Prostate gland (tissue), 2 donors: ENCODE results near the gene CFAP99. TPM values are rescaled to one million over a fixed set of nuclear protein-coding genes. Genes with fewer than 3 reads are reported as not detected.

Source experiments
- DNase-seq: peaks from one replicate; pipeline ENCODE4 v3.0.0-alpha.2; 2019; ENCODE audit warnings: low spot score
- H3K27ac ChIP-seq, 2 donors: fragments of 200-600 bp; sonication (generic); 2 replicates each; pipeline ENCODE4 v1.5.1; 2017 to 2019
- H3K27me3 ChIP-seq: fragments of 200-600 bp; sonication (generic); replicated peaks from 2 replicates; pipeline ENCODE4 v1.5.1; 2019; ENCODE audit not compliant: insufficient read depth
- H3K36me3 ChIP-seq, 2 donors: fragments of 200-600 bp; sonication (generic); 1 replicate in 1 of 2; 2 replicates in 1 of 2; pipeline versions ENCODE4 v1.5.1 to v1.8.1; 2017 to 2019
- H3K4me1 ChIP-seq: fragments of 200-600 bp; sonication (generic); replicated peaks from 2 replicates; pipeline ENCODE4 v1.5.1; 2019
- H3K4me3 ChIP-seq, 2 donors: fragments of 200-600 bp; sonication (generic); 2 replicates each; pipeline ENCODE4 v1.5.1; 2017 to 2019
- H3K9me3 ChIP-seq: fragments of 200-600 bp; sonication (generic); 2 replicates; pipeline ENCODE4 v1.5.1; 2017
- CTCF ChIP-seq, 4 experiments: fragments of 200-600 bp in 2 of 4; fragments of 450-650 bp in 2 of 4; sonication (generic) in 2 of 4; IDR thresholded peaks; 1 replicate in 3 of 4; 2 replicates in 1 of 4; pipeline ENCODE4 v1.5.1; 2016 to 2019; ENCODE audit warnings: antibody characterized with exemption in 4 of 4, mild to moderate bottlenecking in 2 of 4, moderate library complexity in 2 of 4
- POLR2A ChIP-seq: fragments of 450-650 bp; IDR thresholded peaks from one replicate; pipeline ENCODE4 v1.6.1; 2016; ENCODE audit warnings: antibody characterized with exemption, mild to moderate bottlenecking
- POLR2AphosphoS5 ChIP-seq: sonication (generic); formaldehyde crosslinking; IDR thresholded peaks from one replicate; pipeline ENCODE4 v1.6.1; 2017; ENCODE audit warnings: antibody characterized with exemption
- WGBS: methylation state at CpG from one replicate; pipeline ENCODE4 v1.1.5; 2018; 5-methylcytosine and 5-hydroxymethylcytosine counted together
- intact Hi-C: fragments of 100-400 bp; cut with DNase I; formaldehyde crosslinking; loops from one replicate; pipeline ENCODE4 v1.14.2; 2022
- total RNA-seq, 2 donors: library from RNA; depleted of rRNA; stranded (reverse); fragments of >200 nt; gene quantifications; one replicate each; pipeline ENCODE4 v1.1.0, GENCODE V29; 2016

The CFAP99 gene
- total RNA-seq, 2 donors from 2014 or later, result 0.18 to 7.4 TPM

DNA sequence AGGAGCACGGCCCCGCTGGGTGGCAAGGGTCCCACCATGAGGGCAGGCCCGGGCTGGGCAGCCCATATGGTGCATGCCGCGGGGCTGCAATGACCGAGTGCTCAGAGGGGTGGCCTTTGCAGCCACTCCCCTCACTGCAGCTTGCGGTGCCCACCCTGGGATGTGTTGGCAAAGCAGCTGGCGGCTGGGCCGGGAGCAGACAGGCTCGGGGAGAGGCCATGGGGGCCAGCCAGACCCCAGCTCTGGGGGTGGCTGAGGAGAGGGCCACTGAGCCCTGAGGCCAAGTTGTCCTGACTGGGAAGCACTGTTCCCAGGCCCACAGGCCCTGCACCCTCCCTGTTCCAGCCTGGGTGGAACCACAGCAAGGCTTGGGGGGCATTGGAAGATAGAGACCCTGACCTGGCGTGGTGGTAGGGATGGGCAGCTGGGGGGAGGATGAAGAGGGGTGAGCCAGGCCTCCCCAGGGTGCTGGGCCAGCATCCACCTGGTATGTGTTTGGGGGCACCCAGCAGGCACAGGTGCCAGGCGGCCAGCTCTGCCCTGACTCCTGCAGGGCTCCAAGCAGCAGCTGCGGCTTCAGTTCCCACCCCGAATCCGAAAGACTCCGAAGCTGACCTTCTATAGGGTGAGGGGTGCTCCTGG, 31.8 kb downstream of the CFAP99 start:
- TF ChIP-seq POLR2AphosphoS5 (no peak), POLR2A (no peak), CTCF (IDR thresholded peaks at IDR 0.05) (no peak)
- Histone ChIP-seq H3K27ac (no peak overlapping the region), H3K9me3 (no peaks in the 10 kb centered on the region), H3K27me3 (no peaks in the 10 kb centered on the region), H3K36me3 (no peaks in the 10 kb centered on the region), H3K4me1 (no peaks in the 10 kb centered on the region), H3K4me3 (no peak overlapping the region)
- WGBS, result 78% methylated on average over 16 of the region's 16 CpGs
- no peak for DNase-seq
- intact Hi-C loops, result no loop called here

GRCh38 chr4:2451036-2451520, 32.3 kb downstream of the CFAP99 start:
- no peaks in the 10 kb centered on the region for H3K36me3 ChIP-seq
- no peak overlapping the region for H3K4me3 ChIP-seq
- intact Hi-C loops, result no loop called here
- DNase-seq, result no peak
- no peaks in the 10 kb centered on the region for H3K27me3 ChIP-seq
- H3K9me3 ChIP-seq, result no peaks in the 10 kb centered on the region
- no peak overlapping the region for H3K27ac ChIP-seq
- TF ChIP-seq CTCF (IDR thresholded peaks at IDR 0.05) (no peak), POLR2A (no peak), POLR2AphosphoS5 (no peak)
- 91% methylated on average over 7 of the region's 10 CpGs for WGBS
- no peaks in the 10 kb centered on the region for H3K4me1 ChIP-seq

GRCh38 chr4:2451821-2452785, 33.3 kb downstream of the CFAP99 start:
- Histone ChIP-seq H3K4me3 (no peak overlapping the region), H3K4me1 (no peaks in the 10 kb centered on the region), H3K27ac (no peak overlapping the region), H3K36me3 (no peaks in the 10 kb centered on the region), H3K27me3 (no peaks in the 10 kb centered on the region), H3K9me3 (no peaks in the 10 kb centered on the region)
- intact Hi-C loops, result no loop called here
- DNase-seq, result no peak
- 79% methylated on average over 24 of the region's 25 CpGs for WGBS
- TF ChIP-seq POLR2AphosphoS5 (no peak), POLR2A (no peak), CTCF (IDR thresholded peaks at IDR 0.05) (no peak)

GRCh38 chr4:2457481-2458295, 38.9 kb downstream of the CFAP99 start:
- H3K27me3 ChIP-seq, result no peaks in the 10 kb centered on the region
- H3K36me3 ChIP-seq, result no peaks in the 10 kb centered on the region
- H3K9me3 ChIP-seq, result no peaks in the 10 kb centered on the region
- TF ChIP-seq POLR2AphosphoS5 (no peak), POLR2A (no peak), CTCF (IDR thresholded peaks at IDR 0.05) (no peak)
- H3K27ac ChIP-seq, result no peak overlapping the region
- 79% methylated on average over 24 of the region's 24 CpGs for WGBS
- H3K4me3 ChIP-seq, result no peak overlapping the region
- intact Hi-C loops, result no loop called here
- no peak for DNase-seq
- H3K4me1 ChIP-seq, result no peaks in the 10 kb centered on the region
